Mesothelial cell of epicardium (in vitro differentiated cells): ENCODE results near the gene COL23A1. TPM values are rescaled to one million over a fixed set of nuclear protein-coding genes. Genes with fewer than 3 reads are reported as not detected.

Experiments
- DNase-seq, 2 experiments: peaks; one replicate each; pipeline ENCODE4 v3.0.0; 2021; ENCODE audit warnings: low spot score in 2 of 2; ENCODE audit not compliant: unreplicated experiment in 2 of 2
- H3K27ac Mint-ChIP-seq: 2 replicates; pipeline ENCODE4 v1.8.0; 2021; ENCODE audit warnings: mixed read lengths
- H3K27me3 Mint-ChIP-seq: 2 replicates; pipeline ENCODE4 v1.8.0; 2021; ENCODE audit warnings: low read depth, mixed read lengths
- H3K36me3 Mint-ChIP-seq: 2 replicates; pipeline ENCODE4 v1.8.0; 2021; ENCODE audit warnings: mixed read lengths
- H3K4me1 Mint-ChIP-seq: 2 replicates; pipeline ENCODE4 v1.8.0; 2021; ENCODE audit warnings: mixed read lengths
- H3K4me3 Mint-ChIP-seq: 2 replicates; pipeline ENCODE4 v1.8.0; 2021; ENCODE audit warnings: mild to moderate bottlenecking, moderate library complexity, mixed read lengths
- H3K9me3 Mint-ChIP-seq: 2 replicates; pipeline ENCODE4 v1.8.0; 2021; ENCODE audit warnings: mixed read lengths
- total RNA-seq: library from RNA; stranded (reverse); gene quantifications from 3 replicates; pipeline ENCODE4 v1.2.1, GENCODE V29; 2021
- TF ChIP-seq, protein P1 (sequence below): fragments of 200-600 bp; sonication (generic); IDR thresholded peaks from one replicate; pipeline ENCODE4 v1.5.0; 2021; ENCODE audit warnings: antibody characterized with exemption; ENCODE audit not compliant: unreplicated experiment

The COL23A1 gene
- total RNA-seq, 1 donor from 2014 or later: 13.6 TPM

DNA sequence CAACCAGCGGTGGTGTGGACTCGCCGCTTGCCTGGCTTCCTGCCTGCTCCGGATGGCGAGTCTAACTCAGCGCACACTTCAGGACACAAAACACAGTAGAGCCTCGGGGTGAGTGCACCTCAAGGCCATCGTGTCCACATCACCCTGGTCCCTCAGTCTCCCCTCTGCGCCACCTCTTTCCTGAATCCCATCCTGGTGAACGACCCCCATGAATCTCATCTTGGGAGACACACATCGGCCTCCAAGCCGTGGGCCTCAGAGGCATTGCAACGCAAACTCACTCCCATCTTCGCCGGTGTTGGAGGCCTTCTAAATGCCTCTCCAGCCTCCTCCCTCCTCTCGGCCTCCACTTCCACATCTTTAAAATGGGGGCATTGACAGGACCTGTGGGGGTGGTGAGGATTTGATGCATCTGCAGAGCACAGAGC is 124.3 kb downstream of the COL23A1 start:
- TF ChIP-seq, protein P1, sequence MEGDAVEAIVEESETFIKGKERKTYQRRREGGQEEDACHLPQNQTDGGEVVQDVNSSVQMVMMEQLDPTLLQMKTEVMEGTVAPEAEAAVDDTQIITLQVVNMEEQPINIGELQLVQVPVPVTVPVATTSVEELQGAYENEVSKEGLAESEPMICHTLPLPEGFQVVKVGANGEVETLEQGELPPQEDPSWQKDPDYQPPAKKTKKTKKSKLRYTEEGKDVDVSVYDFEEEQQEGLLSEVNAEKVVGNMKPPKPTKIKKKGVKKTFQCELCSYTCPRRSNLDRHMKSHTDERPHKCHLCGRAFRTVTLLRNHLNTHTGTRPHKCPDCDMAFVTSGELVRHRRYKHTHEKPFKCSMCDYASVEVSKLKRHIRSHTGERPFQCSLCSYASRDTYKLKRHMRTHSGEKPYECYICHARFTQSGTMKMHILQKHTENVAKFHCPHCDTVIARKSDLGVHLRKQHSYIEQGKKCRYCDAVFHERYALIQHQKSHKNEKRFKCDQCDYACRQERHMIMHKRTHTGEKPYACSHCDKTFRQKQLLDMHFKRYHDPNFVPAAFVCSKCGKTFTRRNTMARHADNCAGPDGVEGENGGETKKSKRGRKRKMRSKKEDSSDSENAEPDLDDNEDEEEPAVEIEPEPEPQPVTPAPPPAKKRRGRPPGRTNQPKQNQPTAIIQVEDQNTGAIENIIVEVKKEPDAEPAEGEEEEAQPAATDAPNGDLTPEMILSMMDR: no peak
- H3K9me3 Mint-ChIP-seq: no peaks in the 10 kb centered on the region
- DNase-seq: no peak
- no peak overlapping the region for H3K27ac Mint-ChIP-seq
- peaks cover 4% of the 10 kb centered on the region for H3K27me3 Mint-ChIP-seq
- no peaks in the 10 kb centered on the region for H3K36me3 Mint-ChIP-seq
- H3K4me1 Mint-ChIP-seq: peaks cover 43% of the 10 kb centered on the region
- no peak overlapping the region for H3K4me3 Mint-ChIP-seq

DNA sequence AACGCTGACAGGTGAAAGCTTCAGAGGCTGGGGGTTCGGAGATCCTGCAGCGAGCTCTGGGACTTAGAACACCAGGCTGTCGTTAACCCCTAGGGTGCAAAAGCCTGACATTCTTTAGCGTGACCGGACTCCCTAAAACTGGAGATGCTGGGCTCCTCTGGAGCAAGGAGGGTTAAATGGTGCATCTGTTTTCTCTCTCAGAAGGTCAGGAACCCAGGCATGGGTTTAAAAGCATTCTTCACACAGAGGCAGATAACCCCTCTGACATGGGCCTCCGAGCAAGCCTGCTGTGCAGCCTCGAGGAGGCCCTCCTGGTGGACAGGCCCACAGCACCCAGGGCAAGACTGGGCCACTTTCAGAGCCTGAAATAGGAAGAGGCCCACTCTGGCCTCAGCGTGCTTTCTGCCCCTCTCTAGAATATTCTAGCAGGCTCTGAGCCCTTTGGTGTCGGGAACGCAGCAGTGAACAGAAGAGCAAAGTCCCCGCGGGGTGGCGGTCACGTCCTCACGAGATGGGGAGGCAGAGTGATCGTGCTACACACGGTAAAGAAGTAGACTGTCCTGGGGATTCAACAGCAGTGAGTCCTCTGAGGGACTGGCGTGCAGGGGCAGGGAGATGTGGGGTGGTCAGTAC is 124.8 kb downstream of the COL23A1 start:
- no peak for DNase-seq
- no peaks in the 10 kb centered on the region for H3K36me3 Mint-ChIP-seq
- H3K4me1 Mint-ChIP-seq: peaks cover 43% of the 10 kb centered on the region
- peaks cover 3% of the 10 kb centered on the region for H3K27me3 Mint-ChIP-seq
- H3K9me3 Mint-ChIP-seq: no peaks in the 10 kb centered on the region
- no peak overlapping the region for H3K27ac Mint-ChIP-seq
- no peak overlapping the region for H3K4me3 Mint-ChIP-seq
- TF ChIP-seq, protein P1: no peak

DNA sequence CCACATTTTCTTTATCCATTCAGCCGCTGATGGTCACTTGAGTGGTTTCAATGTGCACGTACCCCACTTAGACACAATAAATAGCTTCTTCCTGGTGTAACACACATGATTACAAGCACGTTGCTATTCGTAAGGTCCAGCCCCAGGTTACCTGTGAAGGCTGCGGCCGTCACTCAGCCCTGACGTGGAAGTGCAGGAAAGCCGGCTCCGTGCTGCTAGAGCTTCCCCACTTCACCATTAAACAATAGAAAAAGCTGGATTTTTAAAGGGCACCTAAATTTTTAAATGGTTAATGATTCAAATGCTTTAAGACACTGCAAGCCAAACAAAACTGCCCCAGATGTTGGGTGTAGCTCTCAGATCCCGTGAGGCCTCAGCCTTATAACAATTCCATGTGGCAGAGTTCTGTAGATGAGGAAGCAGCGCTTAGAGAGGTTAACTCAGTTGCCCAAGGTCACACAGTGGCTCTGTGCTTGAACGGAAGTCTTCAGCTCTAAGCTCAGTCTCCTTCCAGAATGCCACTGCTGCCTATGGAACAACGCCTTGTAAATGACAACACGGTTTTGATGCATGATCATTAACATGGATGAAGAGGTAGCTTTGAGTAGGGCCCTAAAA is 125.7 kb downstream of the COL23A1 start:
- Mint-ChIP-seq H3K4me3 (no peak overlapping the region), H3K27me3 (no peaks in the 10 kb centered on the region), H3K27ac (no peak overlapping the region), H3K4me1 (peaks cover 36% of the 10 kb centered on the region), H3K9me3 (no peaks in the 10 kb centered on the region), H3K36me3 (no peaks in the 10 kb centered on the region)
- TF ChIP-seq, protein P1: no peak
- no peak for DNase-seq

DNA sequence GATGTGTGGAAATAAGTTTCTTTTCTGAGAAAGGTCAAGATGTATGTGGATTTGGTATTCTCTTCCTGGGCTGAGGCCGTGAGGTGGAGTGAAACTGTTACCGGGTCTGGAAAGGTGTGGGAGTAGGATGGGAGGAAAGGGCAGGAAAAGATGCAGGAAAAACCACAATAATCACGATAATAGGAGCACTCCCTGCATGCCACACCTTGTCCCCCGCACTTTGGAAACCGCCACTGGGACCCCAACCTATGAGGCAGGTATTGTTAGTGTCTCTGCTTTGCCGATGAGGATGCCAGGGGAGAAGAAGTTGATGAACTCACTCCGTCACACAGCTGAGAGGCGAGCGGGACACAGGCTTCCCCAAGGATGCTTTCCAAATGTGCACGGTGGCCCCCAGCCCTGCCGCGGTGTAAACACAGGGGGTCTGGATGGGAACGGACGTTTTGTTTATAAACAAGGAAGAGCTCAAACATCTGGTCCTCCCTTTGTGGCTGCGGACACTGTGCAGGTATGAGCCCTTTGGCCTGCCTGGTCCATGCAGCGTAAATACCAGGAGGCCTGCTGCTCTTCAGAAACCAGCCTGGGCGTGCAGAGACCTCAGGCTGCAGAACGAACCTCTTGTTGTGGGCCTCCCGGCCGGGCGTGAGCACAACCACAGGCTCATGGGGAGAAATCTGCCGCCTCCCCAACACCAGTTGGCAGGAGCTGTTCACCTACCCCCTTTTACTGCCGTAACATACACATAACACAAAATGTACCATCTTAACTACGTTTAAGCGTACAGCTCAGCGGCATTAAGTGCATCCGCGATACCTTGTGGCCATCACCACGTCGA is 126.7 kb downstream of the COL23A1 start:
- Mint-ChIP-seq H3K36me3 (no peaks in the 10 kb centered on the region), H3K27me3 (no peaks in the 10 kb centered on the region), H3K27ac (no peak overlapping the region), H3K4me3 (no peak overlapping the region), H3K9me3 (no peaks in the 10 kb centered on the region), H3K4me1 (peaks cover 32% of the 10 kb centered on the region)
- no peak for DNase-seq
- TF ChIP-seq, protein P1: no peak

DNA sequence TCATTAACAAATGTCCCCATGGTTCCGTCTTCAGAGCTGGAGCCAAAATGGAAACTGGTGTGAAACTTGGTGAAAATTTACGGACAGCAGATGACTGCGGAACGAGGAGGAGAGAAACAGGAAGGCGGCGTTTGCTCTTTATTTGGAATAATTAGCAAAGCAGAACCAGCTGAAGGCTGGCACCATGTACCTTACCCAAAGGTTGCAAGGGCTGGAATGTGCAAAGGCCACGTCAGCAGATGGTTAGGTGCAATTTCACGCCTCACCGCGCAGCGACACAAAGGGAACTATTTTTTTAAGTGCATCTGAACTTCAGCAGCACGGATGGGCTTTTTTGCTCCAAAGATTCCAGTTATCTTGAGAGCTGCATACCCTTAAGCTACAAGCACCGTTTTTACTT is 127.4 kb downstream of the COL23A1 start:
- Mint-ChIP-seq H3K27ac (no peak overlapping the region), H3K4me3 (no peak overlapping the region), H3K9me3 (no peaks in the 10 kb centered on the region), H3K4me1 (peaks cover 28% of the 10 kb centered on the region), H3K27me3 (no peaks in the 10 kb centered on the region), H3K36me3 (no peaks in the 10 kb centered on the region)
- DNase-seq: no peak
- TF ChIP-seq, protein P1: no peak
